Suprapubic skin (tissue), 4 donors: ENCODE measurements around the gene GDPD1. TPM values are rescaled to one million over a fixed set of nuclear protein-coding genes. Genes with fewer than 3 reads are reported as not detected.
"Not testable (repeated sequence)": the region's sequence is repeated elsewhere in the genome, so short reads cannot be mapped to it uniquely, and the experiment has no call there.

Source experiments
- DNase-seq, 2 donors: peaks; one replicate each; pipeline ENCODE4 v3.0.0-alpha.2; 2019; ENCODE audit warnings: low spot score in 2 of 2
- H3K27ac ChIP-seq: fragments of 200-600 bp; sonication (generic); one replicate; pipeline ENCODE4 v1.5.1; 2019
- H3K27me3 ChIP-seq: fragments of 200-600 bp; sonication (generic); one replicate; pipeline ENCODE4 v1.5.1; 2019
- H3K36me3 ChIP-seq: fragments of 200-600 bp; sonication (generic); one replicate; pipeline ENCODE4 v1.5.1; 2019
- H3K4me1 ChIP-seq: fragments of 200-600 bp; sonication (generic); one replicate; pipeline ENCODE4 v1.5.1; 2019
- H3K4me3 ChIP-seq: fragments of 200-600 bp; sonication (generic); one replicate; pipeline ENCODE4 v1.5.1; 2019; ENCODE audit warnings: mild to moderate bottlenecking
- H3K9me3 ChIP-seq: fragments of 200-600 bp; sonication (generic); one replicate; pipeline ENCODE4 v1.5.1; 2019
- CTCF ChIP-seq, 2 donors: fragments of 200-600 bp in 1 of 2; fragments of 450-650 bp in 1 of 2; sonication (generic) in 1 of 2; IDR thresholded peaks; one replicate each; pipeline ENCODE4 v1.5.1; 2016 to 2019; ENCODE audit warnings: antibody characterized with exemption in 2 of 2, mild to moderate bottlenecking in 1 of 2, moderate library complexity in 1 of 2
- EP300 ChIP-seq: sonication (generic); formaldehyde crosslinking; IDR thresholded peaks from one replicate; pipeline ENCODE4 v1.6.1; 2017; ENCODE audit warnings: antibody characterized with exemption
- POLR2A ChIP-seq, 2 donors: fragments of 450-650 bp; IDR thresholded peaks; one replicate each; pipeline ENCODE4 v1.6.1; 2017; ENCODE audit warnings: antibody characterized with exemption in 2 of 2, mild to moderate bottlenecking in 2 of 2, moderate library complexity in 2 of 2
- POLR2AphosphoS5 ChIP-seq, 3 donors: sonication (generic); formaldehyde crosslinking; IDR thresholded peaks; one replicate each; pipeline ENCODE4 v1.6.1; 2017; ENCODE audit warnings: antibody characterized with exemption in 3 of 3
- WGBS: methylation state at CpG from one replicate; pipeline ENCODE4 v1.1.5; 2018; 5-methylcytosine and 5-hydroxymethylcytosine counted together
- total RNA-seq, 4 donors: library from RNA; depleted of rRNA; stranded (reverse); fragments of >200 nt; gene quantifications; one replicate each; pipeline ENCODE4 v1.1.0, GENCODE V29; 2016

GDPD1 gene
- total RNA-seq, 4 donors from 2014 or later, result 1.8 to 8.5 (median 4.7) TPM

DNA sequence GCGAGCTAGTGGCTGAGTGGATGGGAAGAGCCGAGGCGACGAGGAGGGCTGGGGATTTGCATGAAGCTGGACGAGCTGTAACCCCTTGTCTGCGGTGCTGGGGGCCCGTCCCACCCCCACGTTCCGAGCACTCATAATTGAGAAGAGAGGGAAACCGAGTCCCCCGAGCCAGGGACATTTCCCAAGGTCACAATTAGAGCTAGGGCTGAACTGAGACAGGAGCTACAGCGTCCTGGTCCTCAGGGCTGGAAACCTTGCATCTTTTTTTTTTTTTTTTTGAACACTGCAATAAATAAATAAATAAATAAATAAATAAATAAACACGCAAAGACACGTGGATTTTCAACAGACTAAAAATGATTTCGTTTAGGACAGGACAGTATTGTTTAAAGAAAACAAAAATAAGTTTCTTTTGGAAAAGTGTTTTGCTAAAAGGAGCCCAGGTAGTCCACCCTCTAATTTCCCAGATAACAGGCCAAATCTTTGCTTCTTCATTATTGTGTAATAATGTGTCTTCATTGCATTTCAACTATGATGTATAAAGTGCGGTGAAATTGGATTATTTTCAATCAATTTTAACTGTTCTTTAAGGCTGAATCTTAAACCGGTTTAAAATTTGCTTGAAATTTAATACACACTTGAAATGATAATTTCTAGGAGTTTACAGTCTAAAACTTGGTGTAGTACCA lies 992 bp downstream of the GDPD1 start:
- WGBS, result 9% methylated on average over 17 of the region's 17 CpGs
- H3K27me3 ChIP-seq, result no peaks in the 10 kb centered on the region
- H3K4me3 ChIP-seq, result peak overlapping the region; percentile 88
- TF ChIP-seq POLR2A (IDR thresholded peaks at IDR 0.05) (no peak), CTCF (IDR thresholded peaks at IDR 0.05) (no peak), EP300 (no peak), POLR2AphosphoS5 (IDR thresholded peaks at IDR 0.05) (no peak)
- H3K4me1 ChIP-seq, result peaks cover 10% of the 10 kb centered on the region
- H3K9me3 ChIP-seq, result no peaks in the 10 kb centered on the region
- DNase-seq, result no peak
- H3K36me3 ChIP-seq, result no peaks in the 10 kb centered on the region
- no peak overlapping the region for H3K27ac ChIP-seq

DNA sequence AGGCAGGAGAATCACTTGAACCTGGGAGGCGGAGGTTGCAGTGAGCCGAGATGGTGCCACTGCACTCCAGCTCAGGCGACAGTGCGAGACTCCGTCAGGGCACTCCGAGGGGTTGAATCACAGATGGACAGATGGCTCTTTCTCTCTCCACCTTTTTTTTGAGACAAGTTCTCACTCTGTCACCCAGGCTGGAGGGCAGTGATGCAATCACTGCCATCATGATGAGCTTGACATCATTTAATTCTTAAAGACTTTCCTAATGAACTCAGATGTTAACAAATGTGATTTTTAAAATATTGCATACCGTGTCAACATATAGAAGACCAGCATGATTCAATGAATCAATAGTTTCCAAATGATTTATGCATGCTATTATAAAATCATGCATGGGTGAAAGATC lies 3.5 kb downstream of the GDPD1 start:
- TF ChIP-seq CTCF (IDR thresholded peaks at IDR 0.05), result no peak
- no peak for TF ChIP-seq EP300
- no peak for TF ChIP-seq POLR2AphosphoS5 (IDR thresholded peaks at IDR 0.05)
- no peak for TF ChIP-seq POLR2A (IDR thresholded peaks at IDR 0.05)
- H3K27me3 ChIP-seq, result no peaks in the 10 kb centered on the region
- DNase-seq, result no peak
- H3K36me3 ChIP-seq, result no peaks in the 10 kb centered on the region
- peaks cover 10% of the 10 kb centered on the region for H3K4me1 ChIP-seq
- no peaks in the 10 kb centered on the region for H3K9me3 ChIP-seq
- no peak overlapping the region for H3K4me3 ChIP-seq
- H3K27ac ChIP-seq, result no peak overlapping the region
- 95% methylated on average over 7 of the region's 7 CpGs for WGBS

DNA sequence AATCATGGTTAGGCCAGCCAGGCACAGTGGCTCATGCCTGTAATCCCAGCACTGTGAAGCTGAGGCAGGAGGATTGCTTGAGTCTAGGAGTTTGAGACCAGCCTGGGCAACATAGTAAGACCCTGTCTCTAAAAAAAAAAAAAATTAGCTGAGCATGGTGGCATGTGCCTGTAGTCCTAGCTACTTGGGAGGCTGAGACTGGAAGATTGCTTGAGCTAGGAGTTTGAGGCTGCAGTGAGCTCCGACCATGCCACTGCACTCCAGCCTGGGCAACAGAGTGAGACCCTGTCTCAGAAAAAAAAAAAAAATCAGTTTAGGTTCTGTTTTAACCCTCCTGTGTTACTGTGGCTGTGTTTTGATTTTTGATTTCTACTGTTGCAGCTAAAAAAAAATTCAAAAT lies 8.3 kb downstream of the GDPD1 start:
- not testable (repeated sequence) for H3K4me3 ChIP-seq, H3K27ac ChIP-seq, H3K9me3 ChIP-seq, H3K27me3 ChIP-seq, H3K4me1 ChIP-seq, H3K36me3 ChIP-seq, DNase-seq
- 75% methylated on average over 1 of the region's 1 CpG for WGBS

- no peaks in the 10 kb centered on the region for H3K4me1 ChIP-seq
- DNase-seq, result no peak
- TF ChIP-seq EP300 (no peak), CTCF (IDR thresholded peaks at IDR 0.05) (no peak), POLR2A (IDR thresholded peaks at IDR 0.05) (no peak), POLR2AphosphoS5 (IDR thresholded peaks at IDR 0.05) (no peak)
- no peaks in the 10 kb centered on the region for H3K9me3 ChIP-seq
- WGBS, result 83% methylated on average over 3 of the region's 3 CpGs
- H3K27me3 ChIP-seq, result no peaks in the 10 kb centered on the region
- no peak overlapping the region for H3K27ac ChIP-seq
- no peak overlapping the region for H3K4me3 ChIP-seq
- H3K36me3 ChIP-seq, result no peaks in the 10 kb centered on the region
Observed at GRCh38 chr17:59230764-59231163, 10.5 kb downstream of the GDPD1 start.

DNA sequence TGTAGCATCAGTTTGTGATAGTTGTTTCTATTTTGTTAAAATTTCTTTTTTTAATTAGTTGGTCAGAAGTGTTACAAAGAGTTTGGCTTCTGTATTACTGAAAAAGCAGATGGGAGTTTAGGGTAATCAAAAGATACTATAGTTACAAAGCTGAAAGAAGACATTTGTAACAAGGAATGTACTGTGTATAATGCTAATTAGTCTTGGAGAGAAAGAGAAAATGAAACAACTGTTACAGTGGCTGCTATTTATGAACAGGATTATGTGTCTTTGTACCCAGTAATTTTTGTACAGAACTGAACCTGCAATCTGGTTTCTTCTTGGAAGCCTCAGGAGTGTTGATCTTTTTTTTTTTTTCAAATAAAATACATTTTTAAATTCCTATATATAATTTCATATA lies 14.3 kb downstream of the GDPD1 start:
- Histone ChIP-seq H3K4me1 (no peaks in the 10 kb centered on the region), H3K27me3 (no peaks in the 10 kb centered on the region), H3K27ac (no peak overlapping the region), H3K4me3 (no peak overlapping the region), H3K36me3 (no peaks in the 10 kb centered on the region), H3K9me3 (no peaks in the 10 kb centered on the region)
- DNase-seq, result no peak
- TF ChIP-seq POLR2AphosphoS5 (IDR thresholded peaks at IDR 0.05) (no peak), EP300 (no peak), POLR2A (IDR thresholded peaks at IDR 0.05) (no peak)

DNA sequence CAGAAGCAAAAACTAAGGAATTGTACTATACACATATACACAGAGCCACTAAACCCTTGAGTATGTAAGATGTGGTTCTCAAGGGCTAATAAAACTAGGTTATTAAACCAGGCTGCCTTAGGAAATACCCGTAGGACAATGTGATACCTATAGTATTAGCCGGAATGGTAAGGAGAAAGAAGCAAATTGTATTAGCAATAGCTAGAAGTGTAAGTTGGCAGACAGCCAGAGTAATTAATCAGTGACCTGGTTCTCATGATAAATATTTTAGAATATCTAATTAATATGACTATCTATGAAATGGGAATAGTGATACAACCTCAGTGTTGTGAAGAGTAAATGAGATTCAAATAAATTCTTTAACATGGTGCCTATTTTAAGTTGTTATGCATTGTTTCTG lies 18.6 kb downstream of the GDPD1 start:
- H3K27me3 ChIP-seq, result no peaks in the 10 kb centered on the region
- H3K4me1 ChIP-seq, result no peaks in the 10 kb centered on the region
- DNase-seq, result no peak
- H3K4me3 ChIP-seq, result no peak overlapping the region
- no peaks in the 10 kb centered on the region for H3K9me3 ChIP-seq
- 89% methylated on average over 2 of the region's 2 CpGs for WGBS
- no peak overlapping the region for H3K27ac ChIP-seq
- no peaks in the 10 kb centered on the region for H3K36me3 ChIP-seq
- TF ChIP-seq POLR2AphosphoS5 (IDR thresholded peaks at IDR 0.05) (no peak), EP300 (no peak), CTCF (IDR thresholded peaks at IDR 0.05) (no peak), POLR2A (IDR thresholded peaks at IDR 0.05) (no peak)
